GM19455 (cell line): ENCODE measurements around the gene MTERF4.

ENCODE experiments used
- ATAC-seq: cut with Tn5 transposase; IDR thresholded peaks from one replicate; pipeline ENCODE4 v1.9.1; 2021; ENCODE audit not compliant: unreplicated experiment

Gene MTERF4

GRCh38 chr2:241091201-241091600 is 10.9 kb downstream of the MTERF4 start:
- ATAC-seq = no peak

GRCh38 chr2:241088791-241089732 is 13.0 kb downstream of the MTERF4 start:
- no peak for ATAC-seq

DNA sequence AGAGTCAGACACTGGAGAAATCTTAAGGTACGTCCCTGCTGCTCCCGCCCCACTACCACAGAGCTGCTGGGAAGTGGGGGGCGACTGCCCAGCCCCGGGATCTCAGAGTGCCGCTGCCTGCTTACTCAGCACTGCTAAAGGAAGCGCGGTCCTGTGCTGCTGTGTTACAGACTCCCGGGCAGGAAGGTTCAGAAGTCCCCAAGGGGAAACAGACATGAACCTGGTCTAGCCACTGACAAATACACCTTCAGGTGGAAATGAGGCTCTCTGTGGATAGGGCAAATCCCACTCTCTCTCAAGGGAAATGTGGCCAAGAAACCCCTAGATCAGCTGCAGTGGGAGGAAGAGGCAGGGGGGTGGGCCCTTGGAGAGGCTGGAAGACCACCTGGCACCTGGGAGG is 13.7 kb downstream of the MTERF4 start:
- ATAC-seq = peak; percentile 41

DNA sequence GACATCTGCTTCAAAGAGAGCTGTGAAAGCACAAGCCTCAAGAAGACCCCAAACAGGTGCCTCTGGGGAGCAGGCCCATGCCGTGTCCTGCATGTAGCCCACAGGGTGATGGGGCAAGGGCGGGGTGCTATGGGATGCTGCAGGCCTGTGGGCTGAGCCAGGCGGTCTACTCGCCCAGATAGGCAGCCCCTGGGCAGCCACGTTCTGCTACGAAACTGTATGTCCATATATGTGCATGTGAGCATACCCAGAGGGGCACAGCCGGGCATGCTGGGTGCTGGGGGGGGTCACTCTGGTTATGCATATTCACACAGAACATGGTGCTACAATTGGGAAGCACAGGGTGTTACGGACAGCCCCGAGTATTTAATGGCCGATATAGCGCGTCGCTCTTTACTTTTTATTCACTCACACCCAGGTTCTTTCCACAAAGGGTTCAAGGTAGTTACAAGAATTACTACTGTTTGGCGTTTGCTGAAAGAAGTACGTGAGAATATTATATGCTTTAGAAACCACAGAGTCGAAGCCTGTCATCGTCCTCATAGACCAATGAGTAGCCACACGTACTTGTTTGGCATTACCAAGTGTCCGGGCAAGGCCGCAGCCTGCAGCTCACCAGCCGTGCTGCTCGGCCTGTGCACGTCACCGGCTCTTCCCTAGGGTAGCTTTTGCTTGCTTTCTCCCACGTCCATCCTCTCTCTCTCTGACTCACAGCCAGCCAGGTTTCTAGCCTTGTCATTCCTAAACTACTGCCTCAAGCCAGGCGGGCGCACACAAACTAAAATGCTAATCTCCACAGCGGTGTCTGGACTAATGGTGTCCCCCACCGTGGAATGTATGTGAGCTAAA is 14.4 kb downstream of the MTERF4 start:
- peak; percentile 70 for ATAC-seq

DNA sequence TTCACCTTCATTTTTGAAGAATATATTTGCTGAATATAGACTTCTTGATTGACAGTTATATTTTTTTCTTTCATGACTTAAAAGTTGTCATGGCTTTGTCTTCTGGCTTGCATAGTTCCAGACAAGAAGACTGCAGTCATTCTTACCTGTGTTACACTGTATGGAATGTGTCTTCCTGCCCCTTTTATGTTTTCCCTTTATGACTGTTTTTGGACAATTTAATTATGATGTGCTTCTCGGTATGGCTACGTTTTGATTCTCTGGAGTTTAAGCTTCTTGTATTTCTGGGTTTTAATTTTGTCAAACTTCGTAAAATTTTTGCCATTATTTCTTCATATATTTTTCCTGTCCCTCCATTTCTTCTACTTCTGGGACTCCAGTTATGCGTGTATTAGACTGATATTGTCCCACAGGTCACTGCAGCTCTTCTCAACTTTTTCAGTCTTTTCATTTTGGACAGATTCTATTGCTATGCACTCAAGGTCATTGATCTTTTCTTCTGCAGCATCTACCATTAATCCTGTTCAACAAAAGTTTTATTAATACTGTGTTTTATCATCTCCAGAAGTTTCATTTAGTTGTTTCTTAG is 17.1 kb downstream of the MTERF4 start:
- ATAC-seq = no peak

DNA sequence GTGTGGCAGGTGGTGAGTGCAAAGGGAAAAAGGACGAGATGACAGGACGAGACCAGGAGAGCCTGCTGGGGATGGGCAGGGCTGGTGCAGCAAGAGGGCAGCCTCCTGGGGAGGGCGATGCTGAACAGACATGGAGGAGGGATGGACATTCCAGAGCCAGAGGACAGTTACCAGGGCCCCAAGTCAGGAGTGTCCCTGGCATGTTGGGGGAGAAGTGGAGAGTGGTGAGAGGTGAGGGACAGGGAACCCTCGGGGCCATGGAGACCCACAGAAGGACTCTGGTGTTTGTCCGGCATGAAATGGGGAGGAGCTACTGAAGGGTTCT is 19.0 kb downstream of the MTERF4 start:
- ATAC-seq = no peak

- no peak for ATAC-seq
Measured at GRCh38 chr2:241082341-241083090, 19.6 kb downstream of the MTERF4 start.

GRCh38 chr2:241081643-241082340 is 20.3 kb downstream of the MTERF4 start:
- ATAC-seq = no peak

GRCh38 chr2:241081190-241081642 is 20.9 kb downstream of the MTERF4 start:
- ATAC-seq = no peak

GRCh38 chr2:241080405-241081189 is 21.5 kb downstream of the MTERF4 start:
- no peak for ATAC-seq

DNA sequence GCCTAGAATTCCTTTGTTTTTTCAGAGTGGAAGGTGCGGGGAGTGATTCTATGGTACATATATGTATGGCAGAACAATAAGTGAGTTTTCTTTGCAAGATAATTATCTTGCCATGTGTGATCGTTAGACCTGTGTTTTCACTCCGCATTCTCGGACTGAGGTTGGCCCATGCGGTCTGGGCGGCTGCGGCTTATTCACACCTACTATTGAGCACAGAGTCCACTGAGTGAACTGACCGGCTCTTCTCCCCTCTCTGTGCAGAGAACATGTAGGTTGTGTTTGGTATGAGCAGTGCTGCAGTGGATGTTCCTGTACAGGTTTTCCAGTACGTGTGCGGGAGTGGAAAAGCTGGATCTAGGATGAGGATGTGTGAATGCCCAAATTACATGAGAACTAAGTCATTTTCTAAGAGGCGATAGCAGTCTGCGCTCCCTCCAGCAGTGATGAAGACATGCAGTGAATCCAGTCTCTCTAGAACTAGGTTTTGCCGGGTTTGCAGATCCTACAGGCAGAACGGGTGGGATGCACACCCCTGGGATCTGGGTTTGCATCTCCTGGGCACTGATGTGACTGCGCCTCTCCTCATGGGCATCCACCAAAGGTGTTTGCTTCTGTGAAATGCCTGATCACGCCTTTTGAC is 27.1 kb downstream of the MTERF4 start:
- no peak for ATAC-seq

DNA sequence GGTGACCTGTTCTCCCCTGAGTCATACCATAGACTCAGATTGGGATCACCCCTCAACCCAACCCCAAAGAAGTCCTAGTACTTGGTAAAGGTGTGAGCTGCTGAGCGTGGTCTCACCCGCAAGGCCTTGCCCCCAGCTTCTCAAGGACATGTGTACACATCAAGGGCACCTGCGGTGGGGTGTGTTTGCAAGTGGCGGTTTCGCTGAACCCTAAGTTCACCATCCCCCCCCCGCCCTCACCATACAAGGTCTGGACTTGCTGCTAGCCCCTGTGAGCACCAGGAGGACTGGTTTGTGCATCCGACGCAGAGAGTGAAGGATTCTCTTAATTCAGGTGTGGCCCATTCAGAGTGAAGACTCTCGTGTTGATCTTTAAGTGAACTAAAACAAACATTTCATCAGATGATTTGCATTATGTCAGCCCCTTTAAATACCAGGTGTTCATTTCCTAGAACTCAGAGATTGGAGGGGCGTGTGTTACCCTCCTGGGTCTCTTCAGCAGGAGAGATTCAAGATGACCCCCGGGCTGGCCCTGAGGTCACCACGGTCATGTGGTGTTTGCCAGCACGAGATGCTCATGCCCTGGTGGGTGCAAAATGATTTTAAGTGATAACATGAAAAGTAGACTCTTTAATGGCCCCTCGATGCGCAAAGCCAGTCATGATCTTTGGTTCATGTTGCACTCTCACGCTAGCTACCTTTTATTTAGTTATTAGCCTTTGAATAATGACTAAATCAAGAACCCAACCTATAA is 27.8 kb downstream of the MTERF4 start:
- no peak for ATAC-seq

DNA sequence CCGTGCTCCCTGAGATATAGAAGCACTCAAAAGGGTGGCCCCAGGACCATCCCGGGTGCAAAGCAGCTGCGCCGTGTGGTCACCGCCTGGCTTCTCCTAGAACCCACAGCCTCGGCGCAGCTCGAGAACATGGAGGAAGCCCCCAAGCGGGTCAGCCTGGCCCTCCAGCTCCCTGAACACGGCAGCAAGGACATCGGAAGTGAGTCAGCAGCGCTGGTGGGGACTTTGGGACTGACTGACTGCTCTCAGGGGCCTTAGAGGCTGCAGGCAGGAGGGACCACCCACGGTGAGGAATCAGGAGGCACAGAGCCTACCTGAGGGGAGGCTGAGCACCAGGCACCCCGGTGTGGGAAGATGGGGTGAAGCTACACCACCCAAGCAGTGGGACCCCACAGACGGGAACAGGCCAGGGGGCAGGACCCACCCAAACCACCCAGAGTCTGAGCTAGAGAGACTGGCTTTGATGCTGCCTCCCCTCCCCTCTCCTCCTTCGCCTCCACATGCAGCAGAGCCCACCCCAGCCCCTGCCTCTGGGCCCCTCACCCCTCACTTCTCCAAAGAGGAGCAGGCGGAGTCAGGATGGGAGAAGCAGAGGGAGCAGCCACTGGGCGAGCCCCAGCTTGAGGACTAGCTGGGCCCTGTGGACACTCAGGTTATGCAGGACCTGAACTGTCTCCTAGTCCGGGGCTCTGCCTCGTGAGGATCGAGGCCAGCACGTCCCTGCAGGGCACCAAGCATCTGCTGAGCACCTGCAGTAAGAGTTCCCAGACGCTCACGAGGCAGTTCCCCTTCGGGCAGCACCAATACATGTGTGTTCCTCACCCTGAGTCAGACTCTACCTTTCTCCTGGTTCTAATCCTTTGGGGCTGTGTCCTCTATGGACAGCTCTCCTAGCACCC is 28.7 kb downstream of the MTERF4 start:
- no peak for ATAC-seq

DNA sequence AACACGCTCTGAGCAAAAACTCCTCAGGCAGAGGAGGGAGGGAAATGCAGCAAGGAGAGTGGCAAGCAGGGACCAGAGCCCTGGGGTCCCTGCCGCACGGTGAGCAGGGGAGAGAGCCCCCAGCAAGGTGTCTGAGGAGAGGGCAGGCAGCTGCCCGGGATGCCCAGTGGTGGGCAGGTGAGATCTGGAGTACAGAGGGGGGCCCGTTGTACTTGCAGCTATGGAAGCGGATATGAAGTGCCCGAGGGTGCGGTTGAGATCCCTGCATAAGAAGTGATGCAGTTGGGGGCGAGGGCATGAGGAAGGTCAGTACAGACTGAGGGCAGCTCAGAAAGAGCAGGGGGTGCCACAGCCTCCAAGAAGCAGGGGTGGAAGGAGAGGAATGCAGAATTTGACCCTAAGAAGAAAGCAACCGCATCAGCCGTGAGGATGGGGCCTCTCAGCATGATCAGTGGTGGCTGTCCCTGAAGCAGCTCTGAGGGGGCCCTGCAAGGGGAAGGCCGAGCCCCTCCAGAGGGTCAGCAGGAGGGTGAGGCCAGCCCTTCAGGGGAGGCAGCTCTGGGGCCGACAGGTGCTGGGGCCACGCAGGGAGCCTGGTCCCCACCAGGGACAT is 29.4 kb downstream of the MTERF4 start:
- no peak for ATAC-seq

DNA sequence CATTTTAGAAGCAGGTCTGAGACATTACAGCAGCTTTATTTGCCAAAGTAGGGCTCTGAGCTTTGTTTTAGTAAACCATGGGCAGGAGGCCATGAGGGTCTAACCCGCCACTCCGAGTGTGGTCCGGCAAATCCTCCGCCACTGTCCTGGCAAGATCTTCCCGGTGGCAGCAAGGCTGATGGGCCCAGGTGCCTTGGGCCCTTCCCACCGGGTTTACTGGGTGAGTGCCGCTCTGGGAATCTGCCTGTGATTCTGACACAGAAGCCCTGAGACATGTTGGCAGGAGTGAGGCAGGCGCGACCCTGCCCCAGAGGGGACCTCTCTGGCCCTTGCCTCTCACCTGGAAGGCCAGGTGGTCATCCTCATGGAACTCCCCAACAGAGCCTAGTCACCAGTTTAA is 29.9 kb downstream of the MTERF4 start:
- no peak for ATAC-seq

- ATAC-seq = no peak
Measured at GRCh38 chr2:241071677-241072111, 30.4 kb downstream of the MTERF4 start.
